WERI-Rb-1 (cell line): ENCODE measurements around the gene CEACAM21.

ENCODE experiments used
- DNase-seq: peaks from one replicate; pipeline ENCODE4 v3.0.0-alpha.2; 2020
- H3K27ac ChIP-seq: fragments of 250-450 bp; sonication (Bioruptor Pico); 2 replicates; pipeline ENCODE4 v1.5.1; 2020; ENCODE audit warnings: mild to moderate bottlenecking, moderate library complexity
- H3K27me3 ChIP-seq: fragments of 250-450 bp; sonication (Bioruptor Pico); 2 replicates; pipeline ENCODE4 v1.5.1; 2021; ENCODE audit warnings: mild to moderate bottlenecking, low read depth, moderate library complexity; ENCODE audit not compliant: insufficient read depth, severe bottlenecking
- H3K36me3 ChIP-seq: fragments of 250-450 bp; sonication (Bioruptor Pico); 2 replicates; pipeline ENCODE4 v1.5.1; 2020; ENCODE audit warnings: mild to moderate bottlenecking, moderate library complexity
- H3K4me3 ChIP-seq: 2 replicates; pipeline ENCODE4 v1.5.1; 2011; ENCODE audit warnings: low read depth, mild to moderate bottlenecking, control low read depth, low read length
- H3K9me3 ChIP-seq: fragments of 250-450 bp; sonication (Bioruptor Pico); 2 replicates; pipeline ENCODE4 v1.5.1; 2021; ENCODE audit warnings: mild to moderate bottlenecking, moderate library complexity; ENCODE audit not compliant: severe bottlenecking
- CTCF ChIP-seq: IDR thresholded peaks from 2 replicates; pipeline ENCODE4 v1.5.1; 2011; ENCODE audit warnings: low read depth, mild to moderate bottlenecking, control low read depth, inconsistent platforms, low read length

CEACAM21 gene

GRCh38 chr19:41563854-41564514, 12.0 kb upstream of the CEACAM21 start:
- Histone ChIP-seq H3K27ac (no peak overlapping the region), H3K27me3 (peaks cover 53% of the 10 kb centered on the region), H3K36me3 (no peaks in the 10 kb centered on the region), H3K4me3 (peak overlapping the region; percentile 37), H3K9me3 (no peaks in the 10 kb centered on the region)
- no peak for DNase-seq
- TF ChIP-seq CTCF: no peak

GRCh38 chr19:41564515-41565378, 11.2 kb upstream of the CEACAM21 start:
- peak; percentile 31 for DNase-seq
- Histone ChIP-seq H3K27me3 (peaks cover 61% of the 10 kb centered on the region), H3K4me3 (peak overlapping the region; percentile 37), H3K36me3 (no peaks in the 10 kb centered on the region), H3K9me3 (no peaks in the 10 kb centered on the region), H3K27ac (no peak overlapping the region)
- TF ChIP-seq CTCF: no peak

- Histone ChIP-seq H3K4me3 (peak overlapping the region; percentile 37; the same call in 1 of the 2 replicates), H3K27ac (no peak overlapping the region), H3K9me3 (no peaks in the 10 kb centered on the region), H3K36me3 (no peaks in the 10 kb centered on the region), H3K27me3 (peaks cover 67% of the 10 kb centered on the region)
- no peak for TF ChIP-seq CTCF
- DNase-seq: no peak
These were observed 10.6 kb upstream of the CEACAM21 start for GRCh38 chr19:41565379-41565720.

- Histone ChIP-seq H3K9me3 (no peaks in the 10 kb centered on the region), H3K36me3 (no peaks in the 10 kb centered on the region), H3K4me3 (no peak overlapping the region), H3K27ac (no peak overlapping the region), H3K27me3 (peaks cover 70% of the 10 kb centered on the region)
- no peak for TF ChIP-seq CTCF
- DNase-seq: no peak
These were observed 10.0 kb upstream of the CEACAM21 start for GRCh38 chr19:41566001-41566400.

GRCh38 chr19:41569481-41570150, 6.3 kb upstream of the CEACAM21 start:
- no peak for TF ChIP-seq CTCF
- no peak overlapping the region for H3K27ac ChIP-seq
- no peaks in the 10 kb centered on the region for H3K36me3 ChIP-seq
- no peak for DNase-seq
- no peak overlapping the region for H3K4me3 ChIP-seq
- no peaks in the 10 kb centered on the region for H3K9me3 ChIP-seq
- peaks cover 74% of the 10 kb centered on the region for H3K27me3 ChIP-seq
